ENCODE results near the gene HSD17B11. TPM values are rescaled to one million over a fixed set of nuclear protein-coding genes. Genes with fewer than 3 reads are reported as not detected.

The HSD17B11 gene
- total RNA-seq, 1 donor, result 49.6 TPM

DNA sequence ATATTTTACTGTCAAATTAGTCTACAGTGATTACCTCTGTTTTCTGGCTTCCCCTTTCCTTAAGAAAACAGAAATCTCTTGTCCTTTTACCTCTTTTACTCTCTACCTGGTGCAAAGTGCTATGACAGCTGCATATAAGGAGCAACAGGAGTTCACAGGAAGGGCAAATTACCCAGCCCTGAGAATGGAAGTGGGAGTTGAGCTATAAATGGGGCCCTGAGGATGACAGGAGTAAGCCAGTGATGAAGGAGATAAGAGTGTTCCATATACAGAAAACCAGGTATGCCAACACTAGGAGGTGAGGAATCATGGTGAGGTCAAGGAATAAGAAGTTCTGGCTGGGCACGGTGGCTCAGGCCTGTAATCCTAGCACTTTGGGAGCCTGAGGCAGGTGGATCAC lies 63.9 kb downstream of the HSD17B11 start:
- H3K4me1 ChIP-seq (ENCODE audit: insufficient read depth, low read length), result no peaks in the 10 kb centered on the region
- H3K4me2 ChIP-seq (ENCODE audit: insufficient read depth, low read length), result no peak overlapping the region
- H2AFZ ChIP-seq (ENCODE audit: low read length), result no peak overlapping the region
- no peaks in the 10 kb centered on the region for H3K36me3 ChIP-seq (ENCODE audit: insufficient read depth, low read length)
- no peaks in the 10 kb centered on the region for H3K27me3 ChIP-seq (ENCODE audit: insufficient read depth, low read length)
- no peaks in the 10 kb centered on the region for H3K79me2 ChIP-seq (ENCODE audit: insufficient read depth, low read length)
- no peak overlapping the region for H3K27ac ChIP-seq (ENCODE audit: low read depth, low read length)
- TF ChIP-seq, protein P1, sequence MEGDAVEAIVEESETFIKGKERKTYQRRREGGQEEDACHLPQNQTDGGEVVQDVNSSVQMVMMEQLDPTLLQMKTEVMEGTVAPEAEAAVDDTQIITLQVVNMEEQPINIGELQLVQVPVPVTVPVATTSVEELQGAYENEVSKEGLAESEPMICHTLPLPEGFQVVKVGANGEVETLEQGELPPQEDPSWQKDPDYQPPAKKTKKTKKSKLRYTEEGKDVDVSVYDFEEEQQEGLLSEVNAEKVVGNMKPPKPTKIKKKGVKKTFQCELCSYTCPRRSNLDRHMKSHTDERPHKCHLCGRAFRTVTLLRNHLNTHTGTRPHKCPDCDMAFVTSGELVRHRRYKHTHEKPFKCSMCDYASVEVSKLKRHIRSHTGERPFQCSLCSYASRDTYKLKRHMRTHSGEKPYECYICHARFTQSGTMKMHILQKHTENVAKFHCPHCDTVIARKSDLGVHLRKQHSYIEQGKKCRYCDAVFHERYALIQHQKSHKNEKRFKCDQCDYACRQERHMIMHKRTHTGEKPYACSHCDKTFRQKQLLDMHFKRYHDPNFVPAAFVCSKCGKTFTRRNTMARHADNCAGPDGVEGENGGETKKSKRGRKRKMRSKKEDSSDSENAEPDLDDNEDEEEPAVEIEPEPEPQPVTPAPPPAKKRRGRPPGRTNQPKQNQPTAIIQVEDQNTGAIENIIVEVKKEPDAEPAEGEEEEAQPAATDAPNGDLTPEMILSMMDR (IDR thresholded peaks at IDR 0.05; ENCODE audit: extremely low read depth, low read depth, low read length), result no peak
- no peaks in the 10 kb centered on the region for H3K9me3 ChIP-seq (ENCODE audit: low read depth, low read length)
- H3K4me3 ChIP-seq (ENCODE audit: insufficient read depth, low read length), result no peak overlapping the region
- H4K20me1 ChIP-seq (ENCODE audit: insufficient read depth, low read length), result no peaks in the 10 kb centered on the region
- DNase-seq (ENCODE audit: insufficient read length, low spot score, missing footprints), result no peak

DNA sequence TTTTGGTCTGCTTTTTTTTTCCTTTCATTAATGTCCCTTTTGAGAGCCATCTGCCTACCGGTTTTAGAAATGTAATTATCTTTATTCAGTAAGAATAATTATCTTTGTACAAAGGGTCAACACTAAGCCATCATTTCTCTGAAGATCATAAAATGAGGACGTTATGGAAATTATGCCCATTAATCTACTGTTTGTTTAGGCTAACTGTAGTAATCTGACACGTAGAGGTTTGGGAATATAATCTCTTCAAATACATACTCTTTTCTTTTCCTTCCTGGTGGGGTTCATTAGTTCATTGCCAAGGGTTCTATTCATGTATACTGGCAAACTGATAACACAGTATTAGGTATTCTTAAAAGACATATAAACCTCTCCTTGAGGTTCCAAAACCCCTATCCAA lies 64.5 kb downstream of the HSD17B11 start:
- TF ChIP-seq, protein P1 (IDR thresholded peaks at IDR 0.05; ENCODE audit: extremely low read depth, low read depth, low read length), result no peak
- H2AFZ ChIP-seq (ENCODE audit: low read length), result no peak overlapping the region
- H3K4me1 ChIP-seq (ENCODE audit: insufficient read depth, low read length), result no peaks in the 10 kb centered on the region
- no peaks in the 10 kb centered on the region for H3K79me2 ChIP-seq (ENCODE audit: insufficient read depth, low read length)
- H3K4me2 ChIP-seq (ENCODE audit: insufficient read depth, low read length), result no peak overlapping the region
- peak; percentile 37 for DNase-seq (ENCODE audit: insufficient read length, low spot score, missing footprints)
- no peaks in the 10 kb centered on the region for H4K20me1 ChIP-seq (ENCODE audit: insufficient read depth, low read length)
- H3K4me3 ChIP-seq (ENCODE audit: insufficient read depth, low read length), result no peak overlapping the region
- no peaks in the 10 kb centered on the region for H3K9me3 ChIP-seq (ENCODE audit: low read depth, low read length)
- H3K27ac ChIP-seq (ENCODE audit: low read depth, low read length), result no peak overlapping the region
- H3K36me3 ChIP-seq (ENCODE audit: insufficient read depth, low read length), result no peaks in the 10 kb centered on the region
- no peaks in the 10 kb centered on the region for H3K27me3 ChIP-seq (ENCODE audit: insufficient read depth, low read length)

DNA sequence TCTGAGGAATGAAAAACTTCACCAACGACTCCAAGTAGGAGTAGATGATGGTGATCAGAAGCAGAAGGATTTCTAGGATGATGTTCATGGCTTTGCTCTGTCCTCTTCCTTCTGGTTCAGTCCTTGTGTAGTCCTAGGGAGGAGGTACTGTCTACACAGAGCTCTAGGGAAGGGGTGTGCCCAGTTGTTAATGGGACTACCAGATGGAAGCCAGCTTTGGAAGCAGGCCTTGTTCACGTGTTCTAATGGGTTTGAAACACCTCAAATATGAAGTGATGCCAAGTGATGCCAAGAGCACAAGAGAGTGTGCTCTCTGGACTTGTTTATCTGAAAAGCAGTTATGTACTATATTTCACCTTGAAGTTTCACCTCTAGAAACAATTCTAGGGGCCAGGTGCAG lies 68.2 kb downstream of the HSD17B11 start, which contains the start of gene HSD17B13:
TSS of gene HSD17B13 (minus strand) at position 129 of the 400 bp plus-strand sequence. CDS start at position 88, 41 bp downstream.
- Histone ChIP-seq H3K36me3 (ENCODE audit: insufficient read depth, low read length) (no peaks in the 10 kb centered on the region), H3K27me3 (ENCODE audit: insufficient read depth, low read length) (no peaks in the 10 kb centered on the region), H3K79me2 (ENCODE audit: insufficient read depth, low read length) (no peaks in the 10 kb centered on the region), H4K20me1 (ENCODE audit: insufficient read depth, low read length) (no peaks in the 10 kb centered on the region), H3K9me3 (ENCODE audit: low read depth, low read length) (no peaks in the 10 kb centered on the region), H3K27ac (ENCODE audit: low read depth, low read length) (no peak within 1 kb of the TSS), H3K4me2 (ENCODE audit: insufficient read depth, low read length) (no peak within 1 kb of the TSS), H3K4me1 (ENCODE audit: insufficient read depth, low read length) (no peaks in the 10 kb centered on the region), H2AFZ (ENCODE audit: low read length) (no peak within 1 kb of the TSS), H3K4me3 (ENCODE audit: insufficient read depth, low read length) (no peak within 1 kb of the TSS)
- DNase-seq (ENCODE audit: insufficient read length, low spot score, missing footprints), result no peak
- TF ChIP-seq, protein P1 (IDR thresholded peaks at IDR 0.05; ENCODE audit: extremely low read depth, low read depth, low read length), result no peak

DNA sequence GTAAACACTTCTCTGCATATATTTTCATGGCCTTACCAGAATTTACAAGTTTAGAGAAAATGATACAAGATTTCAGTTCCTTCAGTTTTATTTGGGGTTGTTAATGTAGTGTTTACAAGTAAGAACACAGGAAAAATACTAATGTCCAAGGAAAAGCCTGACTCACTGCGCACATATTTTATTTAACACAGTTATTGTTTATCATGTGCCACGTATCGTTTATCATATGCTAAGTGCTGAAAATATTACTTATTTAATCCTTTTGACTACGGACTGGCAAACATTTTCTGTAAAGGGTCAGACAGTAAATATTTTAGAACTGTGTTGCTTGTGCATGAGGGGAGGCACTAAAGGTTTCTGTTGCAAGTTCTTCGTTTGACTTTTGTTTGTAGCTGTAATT lies 69.1 kb downstream of the HSD17B11 start:
- H3K79me2 ChIP-seq (ENCODE audit: insufficient read depth, low read length), result no peaks in the 10 kb centered on the region
- no peaks in the 10 kb centered on the region for H3K27me3 ChIP-seq (ENCODE audit: insufficient read depth, low read length)
- no peaks in the 10 kb centered on the region for H3K4me1 ChIP-seq (ENCODE audit: insufficient read depth, low read length)
- TF ChIP-seq, protein P1 (IDR thresholded peaks at IDR 0.05; ENCODE audit: extremely low read depth, low read depth, low read length), result no peak
- no peaks in the 10 kb centered on the region for H4K20me1 ChIP-seq (ENCODE audit: insufficient read depth, low read length)
- H3K4me2 ChIP-seq (ENCODE audit: insufficient read depth, low read length), result no peak overlapping the region
- no peaks in the 10 kb centered on the region for H3K9me3 ChIP-seq (ENCODE audit: low read depth, low read length)
- H2AFZ ChIP-seq (ENCODE audit: low read length), result no peak overlapping the region
- no peak overlapping the region for H3K27ac ChIP-seq (ENCODE audit: low read depth, low read length)
- H3K4me3 ChIP-seq (ENCODE audit: insufficient read depth, low read length), result no peak overlapping the region
- no peaks in the 10 kb centered on the region for H3K36me3 ChIP-seq (ENCODE audit: insufficient read depth, low read length)
- DNase-seq (ENCODE audit: insufficient read length, low spot score, missing footprints), result no peak
